GM23338 (cell line): ENCODE measurements around the gene ZNF823. TPM values are rescaled to one million over a fixed set of nuclear protein-coding genes. Genes with fewer than 3 reads are reported as not detected.

Experiments used
- ATAC-seq: fragments of 200-7000 bp; cut with Tn5 transposase; 3 replicates; pipeline ENCODE4 v1.9.1; 2020
- DNase-seq: peaks from one replicate; pipeline ENCODE4 v3.0.0-alpha.2; 2015; ENCODE audit warnings: low spot score
- H2AFZ ChIP-seq: fragments of 200-600 bp; sonication (generic); 2 replicates; pipeline ENCODE4 v1.8.0; 2016; ENCODE audit warnings: antibody characterized with exemption, mild to moderate bottlenecking, moderate library complexity
- H3F3A ChIP-seq: fragments of 200-600 bp; sonication (generic); replicated peaks from 2 replicates; pipeline ENCODE4 v1.8.0; 2017; ENCODE audit warnings: antibody characterized with exemption, mixed run types, low read depth
- H3K27ac ChIP-seq: fragments of 200-600 bp; sonication (generic); 2 replicates; pipeline ENCODE4 v1.6.1; 2016; ENCODE audit warnings: low read depth
- H3K27me3 ChIP-seq: fragments of 200-600 bp; sonication (generic); 2 replicates; pipeline ENCODE4 v1.8.0; 2016; ENCODE audit warnings: mild to moderate bottlenecking, mixed run types, moderate library complexity; ENCODE audit not compliant: insufficient read depth
- H3K36me3 ChIP-seq: fragments of 200-600 bp; sonication (generic); 2 replicates; pipeline ENCODE4 v1.8.0; 2016; ENCODE audit warnings: mild to moderate bottlenecking; ENCODE audit not compliant: insufficient read depth
- H3K4me1 ChIP-seq: fragments of 200-600 bp; sonication (generic); 2 replicates; pipeline ENCODE4 v1.8.0; 2016; ENCODE audit warnings: mild to moderate bottlenecking, moderate library complexity; ENCODE audit not compliant: insufficient read depth
- H3K4me2 ChIP-seq: fragments of 200-600 bp; sonication (generic); 2 replicates; pipeline ENCODE4 v1.7.1; 2017; ENCODE audit warnings: mixed run types
- H3K4me3 ChIP-seq: fragments of 200-600 bp; sonication (generic); 2 replicates; pipeline ENCODE4 v1.6.1; 2016; ENCODE audit warnings: mixed run types
- H3K79me2 ChIP-seq: fragments of 200-600 bp; sonication (generic); replicated peaks from 2 replicates; pipeline ENCODE4 v1.8.0; 2017; ENCODE audit warnings: mild to moderate bottlenecking; ENCODE audit not compliant: insufficient read depth
- H3K9me2 ChIP-seq: fragments of 200-600 bp; sonication (generic); 2 replicates; pipeline ENCODE4 v1.8.0; 2017; ENCODE audit not compliant: insufficient read depth
- H4K20me1 ChIP-seq: fragments of 200-600 bp; sonication (generic); replicated peaks from 2 replicates; pipeline ENCODE4 v1.8.0; 2017; ENCODE audit warnings: mild to moderate bottlenecking; ENCODE audit not compliant: insufficient read depth
- H3K27ac Mint-ChIP-seq: 2 replicates; pipeline ENCODE4 v1.8.0; 2020; ENCODE audit warnings: inconsistent platforms, mild to moderate bottlenecking, moderate library complexity, mixed read lengths
- H3K27me3 Mint-ChIP-seq: 3 replicates; pipeline ENCODE4 v1.8.0; 2022; ENCODE audit warnings: low read depth, mild to moderate bottlenecking, moderate library complexity, mixed read lengths, inconsistent platforms; ENCODE audit not compliant: insufficient read depth, poor library complexity
- H3K36me3 Mint-ChIP-seq: 3 replicates; pipeline ENCODE4 v1.8.0; 2021; ENCODE audit warnings: low read depth, mild to moderate bottlenecking, inconsistent platforms, moderate library complexity, mixed read lengths
- H3K4me1 Mint-ChIP-seq: 3 replicates; pipeline ENCODE4 v1.8.0; 2020; ENCODE audit warnings: mild to moderate bottlenecking, inconsistent platforms, mixed read lengths
- H3K4me3 Mint-ChIP-seq: 3 replicates; pipeline ENCODE4 v1.8.0; 2021; ENCODE audit warnings: moderate library complexity, mild to moderate bottlenecking, inconsistent platforms, mixed read lengths
- H3K9me3 Mint-ChIP-seq: 3 replicates; pipeline ENCODE4 v1.8.0; 2020; ENCODE audit warnings: moderate library complexity, mild to moderate bottlenecking, inconsistent platforms, mixed read lengths
- CREB1 ChIP-seq: fragments of 250-450 bp; sonication (Bioruptor Pico); IDR thresholded peaks from 2 replicates; pipeline ENCODE4 v1.5.0; 2020; ENCODE audit warnings: low read depth, mild to moderate bottlenecking, moderate library complexity
- CTCF ChIP-seq, 2 experiments: fragments of 200-600 bp in 1 of 2; sonication (generic) in 1 of 2; conservative IDR thresholded peaks; 2 replicates each; pipeline versions ENCODE4 v1.5.1 to v1.6.1; 2016 to 2017; ENCODE audit warnings: antibody characterized with exemption in 2 of 2, low read depth in 2 of 2, mild to moderate bottlenecking in 2 of 2, moderate library complexity in 1 of 2
- ETS1 ChIP-seq: IDR thresholded peaks from 2 replicates; pipeline ENCODE4 v1.6.1; 2016; ENCODE audit warnings: antibody characterized with exemption
- EZH2 ChIP-seq: fragments of 200-600 bp; sonication (generic); IDR thresholded peaks from one replicate; pipeline ENCODE4 v1.8.0; 2017; ENCODE audit warnings: antibody characterized with exemption, mild to moderate bottlenecking, low read depth; ENCODE audit not compliant: unreplicated experiment
- EZH2phosphoT487 ChIP-seq: fragments of 200-600 bp; sonication (generic); IDR thresholded peaks from one replicate; pipeline ENCODE4 v1.8.1; 2018; ENCODE audit warnings: antibody characterized with exemption; ENCODE audit not compliant: unreplicated experiment
- JUNB ChIP-seq: IDR thresholded peaks from one replicate; pipeline ENCODE4 v1.6.1; 2016; ENCODE audit warnings: antibody characterized with exemption; ENCODE audit not compliant: unreplicated experiment
- NANOG ChIP-seq: IDR thresholded peaks from 2 replicates; pipeline ENCODE4 v1.6.1; 2016; ENCODE audit warnings: antibody characterized with exemption, borderline replicate concordance
- POLR2AphosphoS5 ChIP-seq: IDR thresholded peaks from 2 replicates; pipeline ENCODE4 v1.6.1; 2016; ENCODE audit warnings: antibody characterized with exemption, low read depth
- STAT1 ChIP-seq: IDR thresholded peaks from one replicate; pipeline ENCODE4 v1.6.1; 2016; ENCODE audit warnings: antibody characterized with exemption; ENCODE audit not compliant: unreplicated experiment
- ZNF114 ChIP-seq: fragments of 250-450 bp; sonication (Bioruptor Pico); IDR thresholded peaks from 2 replicates; pipeline ENCODE4 v1.5.0; 2020; ENCODE audit warnings: mild to moderate bottlenecking, moderate library complexity
- ZNF331 ChIP-seq: fragments of 250-450 bp; sonication (Bioruptor Pico); IDR thresholded peaks from 2 replicates; pipeline ENCODE4 v1.5.0; 2020; ENCODE audit warnings: low read depth, mild to moderate bottlenecking, moderate library complexity
- ZNF462 ChIP-seq: fragments of 250-450 bp; sonication (Bioruptor Pico); IDR thresholded peaks from 2 replicates; pipeline ENCODE4 v1.5.0; 2020; ENCODE audit warnings: mild to moderate bottlenecking, moderate library complexity
- polyA plus RNA-seq: library from polyadenylated mRNA; unstranded; fragments of >200 nt; fragmentation: Nextera tagmentation; extraction: Ambion mirVana; gene quantifications from 2 replicates; pipeline ENCODE4 v1.2.1, GENCODE V29; 2016
- total RNA-seq: library from RNA; depleted of rRNA; stranded (reverse); fragments of >200 nt; shearing (Covaris generic); gene quantifications from 2 replicates; pipeline ENCODE4 v1.2.3, GENCODE V29; 2014
- TF ChIP-seq, protein P1 (sequence below): IDR thresholded peaks from one replicate; pipeline ENCODE4 v1.6.1; 2018; ENCODE audit warnings: antibody characterized with exemption; ENCODE audit not compliant: unreplicated experiment

Gene ZNF823
- total and polyA plus RNA-seq, 2 experiments from 2014 or later, result 1.3 to 3.0 TPM

DNA sequence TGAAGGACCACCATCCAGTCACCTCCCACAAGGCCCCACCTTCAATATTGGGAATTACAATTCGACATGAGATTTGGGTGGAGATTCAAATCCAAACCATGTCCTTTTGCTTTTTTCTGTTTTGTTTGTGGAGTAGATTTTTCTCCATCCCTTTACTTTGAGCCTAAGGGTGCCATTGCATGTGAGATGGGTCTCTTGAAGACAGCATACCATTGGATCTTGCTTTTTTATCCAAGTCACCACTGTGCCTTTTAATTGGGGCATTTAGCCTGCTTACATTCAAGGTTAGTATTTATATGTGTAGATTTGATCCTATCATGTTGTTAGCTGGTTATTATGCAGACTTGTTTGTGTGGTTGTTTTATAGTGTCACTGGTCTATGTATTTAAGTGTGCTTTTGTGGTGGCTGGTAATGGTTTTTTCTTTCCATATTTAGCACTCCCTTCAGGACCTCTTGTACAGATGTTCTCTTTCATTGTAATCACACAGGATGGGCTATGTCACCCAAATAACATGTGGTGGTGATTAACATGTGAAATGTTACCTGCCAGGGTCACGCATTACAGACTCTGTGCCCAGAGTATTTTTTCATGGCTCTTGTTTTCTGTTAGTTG is 58.0 kb downstream of the ZNF823 start:
- no peak overlapping the region for H2AFZ ChIP-seq
- no peak for DNase-seq
- Mint-ChIP-seq H3K9me3 (peaks cover 91% of the 10 kb centered on the region), H3K4me3 (no peak overlapping the region), H3K27ac (no peak overlapping the region), H3K4me1 (no peaks in the 10 kb centered on the region), H3K27me3 (peaks cover 1% of the 10 kb centered on the region), H3K36me3 (peaks cover 92% of the 10 kb centered on the region)
- no peaks in the 10 kb centered on the region; the same call in 1 of the 2 replicates for H3K9me2 ChIP-seq
- H3K4me2 ChIP-seq, result no peak overlapping the region
- peaks cover 30% of the 10 kb centered on the region for H3K36me3 ChIP-seq
- no peak for ATAC-seq
- H3K4me1 ChIP-seq, result no peaks in the 10 kb centered on the region
- no peaks in the 10 kb centered on the region for H3F3A ChIP-seq
- H3K27me3 ChIP-seq, result no peaks in the 10 kb centered on the region
- H3K79me2 ChIP-seq, result no peaks in the 10 kb centered on the region
- TF ChIP-seq STAT1 (no peak), EZH2 (no peak), NANOG (no peak), ETS1 (no peak), CREB1 (CRISPR knock-in tag) (no peak), POLR2AphosphoS5 (no peak), CTCF (conservative IDR thresholded peaks at IDR 0.05; ENCODE audit: low read depth in 2 of 2) (no peak), ZNF331 (no peak), ZNF114 (CRISPR knock-in tag) (no peak), ZNF462 (CRISPR knock-in tag) (no peak), JUNB (no peak), EZH2phosphoT487 (no peak)
- TF ChIP-seq, protein P1, sequence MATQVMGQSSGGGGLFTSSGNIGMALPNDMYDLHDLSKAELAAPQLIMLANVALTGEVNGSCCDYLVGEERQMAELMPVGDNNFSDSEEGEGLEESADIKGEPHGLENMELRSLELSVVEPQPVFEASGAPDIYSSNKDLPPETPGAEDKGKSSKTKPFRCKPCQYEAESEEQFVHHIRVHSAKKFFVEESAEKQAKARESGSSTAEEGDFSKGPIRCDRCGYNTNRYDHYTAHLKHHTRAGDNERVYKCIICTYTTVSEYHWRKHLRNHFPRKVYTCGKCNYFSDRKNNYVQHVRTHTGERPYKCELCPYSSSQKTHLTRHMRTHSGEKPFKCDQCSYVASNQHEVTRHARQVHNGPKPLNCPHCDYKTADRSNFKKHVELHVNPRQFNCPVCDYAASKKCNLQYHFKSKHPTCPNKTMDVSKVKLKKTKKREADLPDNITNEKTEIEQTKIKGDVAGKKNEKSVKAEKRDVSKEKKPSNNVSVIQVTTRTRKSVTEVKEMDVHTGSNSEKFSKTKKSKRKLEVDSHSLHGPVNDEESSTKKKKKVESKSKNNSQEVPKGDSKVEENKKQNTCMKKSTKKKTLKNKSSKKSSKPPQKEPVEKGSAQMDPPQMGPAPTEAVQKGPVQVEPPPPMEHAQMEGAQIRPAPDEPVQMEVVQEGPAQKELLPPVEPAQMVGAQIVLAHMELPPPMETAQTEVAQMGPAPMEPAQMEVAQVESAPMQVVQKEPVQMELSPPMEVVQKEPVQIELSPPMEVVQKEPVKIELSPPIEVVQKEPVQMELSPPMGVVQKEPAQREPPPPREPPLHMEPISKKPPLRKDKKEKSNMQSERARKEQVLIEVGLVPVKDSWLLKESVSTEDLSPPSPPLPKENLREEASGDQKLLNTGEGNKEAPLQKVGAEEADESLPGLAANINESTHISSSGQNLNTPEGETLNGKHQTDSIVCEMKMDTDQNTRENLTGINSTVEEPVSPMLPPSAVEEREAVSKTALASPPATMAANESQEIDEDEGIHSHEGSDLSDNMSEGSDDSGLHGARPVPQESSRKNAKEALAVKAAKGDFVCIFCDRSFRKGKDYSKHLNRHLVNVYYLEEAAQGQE, result no peak
- no peak overlapping the region for H3K27ac ChIP-seq
- H4K20me1 ChIP-seq, result no peaks in the 10 kb centered on the region
- H3K4me3 ChIP-seq, result no peak overlapping the region
